ENCODE measurements around the gene FBXO5. TPM values are rescaled to one million over a fixed set of nuclear protein-coding genes. Genes with fewer than 3 reads are reported as not detected.

Gene FBXO5
- total RNA-seq, 2 donors from 2014 or later: 2.3 TPM; not detected in 1

- intact Hi-C loops (cut with DNase I): no loop called here
Measured at GRCh38 chr6:153028286-153028685, 45.4 kb upstream of the FBXO5 start.

GRCh38 chr6:153027480-153027879 lies 44.6 kb upstream of the FBXO5 start:
- H3K4me3 ChIP-seq: no peak overlapping the region
- intact Hi-C loops (cut with DNase I): no loop called here
- peaks cover 18% of the 10 kb centered on the region for H3K4me1 ChIP-seq
- H3K9me3 ChIP-seq: no peaks in the 10 kb centered on the region
- no peak for TF ChIP-seq POLR2A (IDR thresholded peaks at IDR 0.05)
- TF ChIP-seq, protein P1, sequence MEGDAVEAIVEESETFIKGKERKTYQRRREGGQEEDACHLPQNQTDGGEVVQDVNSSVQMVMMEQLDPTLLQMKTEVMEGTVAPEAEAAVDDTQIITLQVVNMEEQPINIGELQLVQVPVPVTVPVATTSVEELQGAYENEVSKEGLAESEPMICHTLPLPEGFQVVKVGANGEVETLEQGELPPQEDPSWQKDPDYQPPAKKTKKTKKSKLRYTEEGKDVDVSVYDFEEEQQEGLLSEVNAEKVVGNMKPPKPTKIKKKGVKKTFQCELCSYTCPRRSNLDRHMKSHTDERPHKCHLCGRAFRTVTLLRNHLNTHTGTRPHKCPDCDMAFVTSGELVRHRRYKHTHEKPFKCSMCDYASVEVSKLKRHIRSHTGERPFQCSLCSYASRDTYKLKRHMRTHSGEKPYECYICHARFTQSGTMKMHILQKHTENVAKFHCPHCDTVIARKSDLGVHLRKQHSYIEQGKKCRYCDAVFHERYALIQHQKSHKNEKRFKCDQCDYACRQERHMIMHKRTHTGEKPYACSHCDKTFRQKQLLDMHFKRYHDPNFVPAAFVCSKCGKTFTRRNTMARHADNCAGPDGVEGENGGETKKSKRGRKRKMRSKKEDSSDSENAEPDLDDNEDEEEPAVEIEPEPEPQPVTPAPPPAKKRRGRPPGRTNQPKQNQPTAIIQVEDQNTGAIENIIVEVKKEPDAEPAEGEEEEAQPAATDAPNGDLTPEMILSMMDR (IDR thresholded peaks at IDR 0.05): no peak
- ATAC-seq (no peak), DNase-seq (no peak)
- no peaks in the 10 kb centered on the region for H3K27me3 ChIP-seq
- H3K27ac ChIP-seq: no peak overlapping the region
- H3K36me3 ChIP-seq (replicated peaks in 1 of 2; ENCODE audit: insufficient read depth in 1 of 2, low read depth in 2 of 2): no peaks in the 10 kb centered on the region
- 63 to 66% methylated on average over 4 of the region's 4 CpGs for WGBS, 2 donors

More at GRCh38 chr6:153028286-153028685, 45.4 kb upstream of the FBXO5 start:
- Histone ChIP-seq H3K4me1 (peaks cover 18% of the 10 kb centered on the region), H3K27me3 (no peaks in the 10 kb centered on the region), H3K9me3 (no peaks in the 10 kb centered on the region), H3K4me3 (no peak overlapping the region), H3K27ac (no peak overlapping the region), H3K36me3 (replicated peaks in 1 of 2; ENCODE audit: insufficient read depth in 1 of 2, low read depth in 2 of 2) (no peaks in the 10 kb centered on the region)
- ATAC-seq: no peak
- TF ChIP-seq, protein P1 (IDR thresholded peaks at IDR 0.05): no peak
- TF ChIP-seq POLR2A (IDR thresholded peaks at IDR 0.05): no peak
- DNase-seq: no peak
- 81 to 87% methylated on average over 2 of the region's 2 CpGs for WGBS, 2 donors

GRCh38 chr6:153024709-153025017 lies 41.8 kb upstream of the FBXO5 start:
- H3K9me3 ChIP-seq: no peaks in the 10 kb centered on the region
- H3K27ac ChIP-seq: no peak overlapping the region
- no peaks in the 10 kb centered on the region for H3K27me3 ChIP-seq
- no peak for DNase-seq
- ATAC-seq: no peak
- no peak overlapping the region for H3K4me3 ChIP-seq
- intact Hi-C loops (cut with DNase I): loop anchor here (5.0 kb wide), 1 partner anchor 157 kb away; no protein-coding TSS in a partner anchor
- TF ChIP-seq, protein P1 (IDR thresholded peaks at IDR 0.05): peak in 2 of 7 experiments; percentile 2 to 30
- TF ChIP-seq POLR2A (IDR thresholded peaks at IDR 0.05): no peak
- WGBS, 2 donors: 0 to 4% methylated on average over 1 of the region's 1 CpG
- H3K36me3 ChIP-seq (replicated peaks in 1 of 2; ENCODE audit: insufficient read depth in 1 of 2, low read depth in 2 of 2): no peaks in the 10 kb centered on the region
- peaks cover 4% of the 10 kb centered on the region for H3K4me1 ChIP-seq

- DNase-seq: peak; percentile 38 to 61 (median 48)
- 29 to 39% methylated on average over 6 of the region's 6 CpGs for WGBS, 2 donors
- peak; percentile 91 for ATAC-seq
- H3K27ac ChIP-seq: no peak overlapping the region
- TF ChIP-seq POLR2A (IDR thresholded peaks at IDR 0.05): no peak
- TF ChIP-seq, protein P1 (IDR thresholded peaks at IDR 0.05): peak; percentile 71 to 81 (median 75)
- no peaks in the 10 kb centered on the region for H3K27me3 ChIP-seq
- no peak overlapping the region for H3K4me3 ChIP-seq
- H3K9me3 ChIP-seq: no peaks in the 10 kb centered on the region
- intact Hi-C loops (cut with DNase I): loop anchor here (5.0 kb wide), 1 partner anchor 157 kb away; no protein-coding TSS in a partner anchor
- H3K4me1 ChIP-seq: peaks cover 4% of the 10 kb centered on the region
- no peaks in the 10 kb centered on the region for H3K36me3 ChIP-seq (replicated peaks in 1 of 2; ENCODE audit: insufficient read depth in 1 of 2, low read depth in 2 of 2)
Measured at GRCh38 chr6:153023977-153024708, 41.3 kb upstream of the FBXO5 start.

DNA sequence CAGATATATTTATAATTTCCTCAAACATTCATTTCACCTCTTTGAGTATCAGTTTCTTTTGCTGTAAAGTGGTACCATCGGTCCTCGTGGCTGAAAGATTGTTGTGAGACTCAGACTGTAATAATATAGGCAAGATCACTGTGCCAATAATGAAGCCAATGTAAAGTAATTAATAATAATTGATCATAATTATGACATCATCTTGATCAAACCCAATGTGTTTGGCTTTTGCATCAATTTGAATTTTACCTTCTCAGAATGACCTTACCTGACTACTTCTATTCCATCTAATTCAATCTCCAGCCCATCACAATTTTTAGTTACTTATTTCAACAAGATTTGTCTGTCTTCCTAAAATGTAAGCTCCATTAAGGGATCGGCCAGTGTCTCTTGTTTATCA lies 35.5 kb upstream of the FBXO5 start:
- WGBS, 2 donors: 74 to 88% methylated on average over 3 of the region's 3 CpGs
- Histone ChIP-seq H3K27me3 (no peaks in the 10 kb centered on the region), H3K4me3 (no peak overlapping the region), H3K27ac (no peak overlapping the region), H3K4me1 (no peaks in the 10 kb centered on the region), H3K9me3 (no peaks in the 10 kb centered on the region), H3K36me3 (replicated peaks in 1 of 2; ENCODE audit: insufficient read depth in 1 of 2, low read depth in 2 of 2) (no peaks in the 10 kb centered on the region)
- no peak for DNase-seq
- intact Hi-C loops (cut with DNase I): no loop called here
- ATAC-seq: no peak
- no peak for TF ChIP-seq POLR2A (IDR thresholded peaks at IDR 0.05)
- TF ChIP-seq, protein P1 (IDR thresholded peaks at IDR 0.05): no peak

Data from body of pancreas (tissue), 4 donors.